HCT116 (cell line): Measurements from ENCODE around the gene GNGT2. TPM values are rescaled to one million over a fixed set of nuclear protein-coding genes. Genes with fewer than 3 reads are reported as not detected.

Experiments used
- ATAC-seq: fragments of 200-7000 bp; cut with Tn5 transposase; 2 replicates; pipeline ENCODE4 v1.9.1; 2020; ENCODE audit warnings: mild to moderate bottlenecking, moderate library complexity
- BruUV-seq: library from RNA; stranded (reverse); fragments of 400-500 nt; replicated peaks from 2 replicates; lab custom pipeline; 2021; lab: Mats Ljungman, UMichigan
- CTCF ChIA-PET: fragments of 300-600 bp; sonication (Branson Sonifier 250); formaldehyde crosslinking; loops from one replicate; lab custom pipeline; 2021; ENCODE audit warnings: antibody characterized with exemption; lab: Charles Lee
- POLR2A ChIA-PET: fragments of 300-600, 350-600 bp; sonication (Branson Sonifier 250); formaldehyde crosslinking; loops from one replicate; lab custom pipeline; 2021; ENCODE audit warnings: antibody characterized with exemption; lab: Charles Lee
- RAD21 ChIA-PET, 2 experiments: fragments of 300-600 bp; sonication (Branson Sonifier 250); formaldehyde crosslinking; loops; one replicate each; lab custom pipeline; 2023; ENCODE audit warnings: low total read pairs in 2 of 2; ENCODE audit not compliant: uncharacterized antibody in 2 of 2, unreplicated experiment in 2 of 2, low non-redundant PET in 1 of 2; lab: Charles Lee
- DNase-seq: peaks from one replicate; pipeline ENCODE4 v3.0.0-alpha.2; 2010; ENCODE audit warnings: low read depth, low spot score
- H2AFZ ChIP-seq: fragments of 200-600 bp; shearing (Covaris generic), sonication (generic); 2 replicates; pipeline ENCODE4 v1.6.1; 2017; ENCODE audit warnings: low read depth, mixed run types, mixed read lengths, antibody characterized with exemption, low read length; ENCODE audit not compliant: poor library complexity, severe bottlenecking
- H3K27ac ChIP-seq: 2 replicates; pipeline ENCODE4 v1.5.1; 2012; ENCODE audit warnings: low read depth, low read length
- H3K27me3 ChIP-seq: fragments of 200-600 bp; sonication (generic); 2 replicates; pipeline ENCODE4 v1.6.1; 2016; ENCODE audit warnings: mixed run types, low read length, mixed read lengths; ENCODE audit not compliant: insufficient read depth
- H3K36me3 ChIP-seq, 2 experiments: fragments of 200-500 bp in 1 of 2; fragments of 200-600 bp in 1 of 2; sonication (Bioruptor generic) in 1 of 2; sonication (generic) in 1 of 2; 2 replicates each; pipeline versions ENCODE4 v1.5.1 to v1.6.1; 2014 to 2016; ENCODE audit warnings: low read length in 2 of 2, inconsistent platforms in 1 of 2, mixed read lengths in 1 of 2, mixed run types in 1 of 2; ENCODE audit not compliant: insufficient read depth in 2 of 2, control insufficient read depth in 1 of 2
- H3K4me1 ChIP-seq, 2 experiments: fragments of 200-600 bp in 1 of 2; sonication (generic) in 1 of 2; 2 replicates each; pipeline versions ENCODE4 v1.5.1 to v1.6.1; 2012 to 2017; ENCODE audit warnings: low read length in 2 of 2, inconsistent platforms in 1 of 2, mild to moderate bottlenecking in 1 of 2, mixed read lengths in 1 of 2, mixed run types in 1 of 2, moderate library complexity in 1 of 2; ENCODE audit not compliant: insufficient read depth in 2 of 2, control insufficient read depth in 1 of 2
- H3K4me2 ChIP-seq: fragments of 200-600 bp; sonication (generic); 2 replicates; pipeline ENCODE4 v1.6.1; 2017; ENCODE audit warnings: mixed run types, low read length, mixed read lengths
- H3K4me3 ChIP-seq, 2 experiments: fragments of 200-600 bp in 1 of 2; sonication (generic) in 1 of 2; replicated peaks in 1 of 2; 2 replicates each; pipeline ENCODE4 v1.5.1; 2011 to 2016; ENCODE audit warnings: low read length in 2 of 2, control low read depth in 1 of 2, low read depth in 1 of 2, mild to moderate bottlenecking in 1 of 2, mixed read lengths in 1 of 2, mixed run types in 1 of 2
- H3K79me2 ChIP-seq: fragments of 200-600 bp; sonication (generic); 2 replicates; pipeline ENCODE4 v1.6.1; 2017; ENCODE audit warnings: mild to moderate bottlenecking, mixed run types, low read length, moderate library complexity, mixed read lengths; ENCODE audit not compliant: insufficient read depth
- H3K9ac ChIP-seq: fragments of 200-600 bp; sonication (generic); 2 replicates; pipeline ENCODE4 v1.6.1; 2016; ENCODE audit warnings: low read length, mixed read lengths
- H3K9me2 ChIP-seq: fragments of 200-600 bp; sonication (generic), shearing (Covaris generic); 2 replicates; pipeline ENCODE4 v1.6.1; 2017; ENCODE audit warnings: mixed run types, mild to moderate bottlenecking, moderate library complexity; ENCODE audit not compliant: insufficient read depth
- H3K9me3 ChIP-seq, 2 experiments: fragments of 200-500 bp in 1 of 2; fragments of 200-600 bp in 1 of 2; sonication (Bioruptor generic) in 1 of 2; sonication (generic) in 1 of 2; 2 replicates each; pipeline ENCODE4 v1.6.1; 2014 to 2017; ENCODE audit warnings: low read length in 2 of 2, mixed read lengths in 2 of 2, inconsistent platforms in 1 of 2, low read depth in 1 of 2, mild to moderate bottlenecking in 1 of 2, mixed run types in 1 of 2, moderate library complexity in 1 of 2; ENCODE audit not compliant: control insufficient read depth in 1 of 2, insufficient read depth in 1 of 2
- H4K20me1 ChIP-seq: fragments of 200-600 bp; sonication (generic), shearing (Covaris generic); 2 replicates; pipeline ENCODE4 v1.6.1; 2017; ENCODE audit warnings: mixed run types, mild to moderate bottlenecking, moderate library complexity; ENCODE audit not compliant: insufficient read depth
- CBX3 ChIP-seq: IDR thresholded peaks from 2 replicates; pipeline ENCODE4 v1.6.1; 2012; ENCODE audit warnings: low read depth
- CEBPB ChIP-seq: IDR thresholded peaks from 2 replicates; pipeline ENCODE4 v1.6.1; 2012; ENCODE audit warnings: low read depth
- CTCF ChIP-seq, 3 experiments: fragments of 200-600 bp in 1 of 3; sonication (generic) in 1 of 3; IDR thresholded peaks in 2 of 3; conservative IDR thresholded peaks in 1 of 3; 2 replicates each; pipeline ENCODE4 v1.5.1; 2012 to 2017; ENCODE audit warnings: low read depth in 2 of 3, low read length in 2 of 3, antibody characterized with exemption in 1 of 3, borderline replicate concordance in 1 of 3, control low read depth in 1 of 3, mild to moderate bottlenecking in 1 of 3, mixed read lengths in 1 of 3, mixed run types in 1 of 3, moderate library complexity in 1 of 3; ENCODE audit not compliant: insufficient read depth in 1 of 3
- EGR1 ChIP-seq: IDR thresholded peaks from 2 replicates; pipeline ENCODE4 v1.6.1; 2012; ENCODE audit warnings: low read depth
- ELF1 ChIP-seq: IDR thresholded peaks from 2 replicates; pipeline ENCODE4 v1.6.1; 2012; ENCODE audit warnings: low read depth, borderline replicate concordance
- EZH2 ChIP-seq: fragments of 200-600 bp; sonication (generic); IDR thresholded peaks from 2 replicates; pipeline ENCODE4 v1.6.1; 2017; ENCODE audit warnings: antibody characterized with exemption, mixed run types
- JUND ChIP-seq: IDR thresholded peaks from 2 replicates; pipeline ENCODE4 v1.6.1; 2012
- POLR2A ChIP-seq: IDR thresholded peaks from 2 replicates; pipeline ENCODE4 v1.7.0; 2011; ENCODE audit warnings: borderline replicate concordance; ENCODE audit not compliant: insufficient read depth, insufficient read length; ENCODE audit errors: extremely low read depth
- POLR2AphosphoS5 ChIP-seq: IDR thresholded peaks from 2 replicates; pipeline ENCODE4 v1.6.1; 2011; ENCODE audit warnings: mild to moderate bottlenecking, low read depth, low read length, moderate library complexity
- RAD21 ChIP-seq: IDR thresholded peaks from 2 replicates; pipeline ENCODE4 v1.6.1; 2012; ENCODE audit warnings: low read depth, mild to moderate bottlenecking
- SIN3A ChIP-seq: IDR thresholded peaks from 2 replicates; pipeline ENCODE4 v1.6.1; 2012; ENCODE audit warnings: low read depth
- SRF ChIP-seq: IDR thresholded peaks from 2 replicates; pipeline ENCODE4 v1.6.1; 2012; ENCODE audit warnings: low read depth
- TCF7L2 ChIP-seq: IDR thresholded peaks from 2 replicates; pipeline ENCODE4 v1.7.0; 2011; ENCODE audit warnings: borderline replicate concordance, inconsistent platforms; ENCODE audit not compliant: insufficient read depth, insufficient read length; ENCODE audit errors: extremely low read depth
- ZNF274 ChIP-seq: fragments of 200-500 bp; sonication (Bioruptor generic); IDR thresholded peaks from 2 replicates; pipeline ENCODE4 v1.6.1; 2014; ENCODE audit warnings: mild to moderate bottlenecking, low read depth, low read length, inconsistent platforms
- intact Hi-C: fragments of 100-400 bp; cut with micrococcal nuclease; formaldehyde crosslinking; loops from 2 replicates; pipeline ENCODE4 v1.10.0; 2022
- total RNA-seq: library from RNA; stranded (reverse); gene quantifications from one replicate; pipeline ENCODE4 v1.2.1, GENCODE V29; 2021; ENCODE audit not compliant: unreplicated experiment
- TF ChIP-seq, protein P1 (sequence below): IDR thresholded peaks from 2 replicates; pipeline ENCODE4 v1.6.1; 2012; ENCODE audit warnings: low read depth

Gene GNGT2
- total RNA-seq, 1 experiment from 2014 or later = not detected

- no peak overlapping the region for H3K4me3 ChIP-seq
- H3K79me2 ChIP-seq = no peaks in the 10 kb centered on the region
- H3K4me1 ChIP-seq = peaks cover 0 to 9% of the 10 kb centered on the region in 2 experiments; a peak in 2 of 4 replicates
- H2AFZ ChIP-seq = no peak overlapping the region
- no peaks in the 10 kb centered on the region; the same call in 1 of the 2 replicates for H3K9me2 ChIP-seq
- POLR2A ChIA-PET = no interaction called here
- H3K4me2 ChIP-seq = no peak overlapping the region
- H3K27ac ChIP-seq = no peak overlapping the region
- no TSS peak for BruUV-seq
- no peaks in the 10 kb centered on the region for H3K36me3 ChIP-seq
- DNase-seq = no peak
- intact Hi-C loops = no loop called here
- no peaks in the 10 kb centered on the region; the same call in 1 of the 2 replicates for H3K27me3 ChIP-seq
- H3K9me3 ChIP-seq = no peaks in the 10 kb centered on the region
- TF ChIP-seq CTCF (IDR thresholded peaks at IDR 0.05 in 2 of 3, conservative IDR thresholded peaks at IDR 0.05 in 1 of 3; ENCODE audit: borderline replicate concordance in 1 of 3, insufficient read depth in 1 of 3, low read depth in 2 of 3, low read length in 2 of 3) = no peak
- no peak for TF ChIP-seq CEBPB
- no peak for TF ChIP-seq EGR1
- no peak for TF ChIP-seq ZNF274
- TF ChIP-seq SRF = no peak
- TF ChIP-seq POLR2A = no peak
- TF ChIP-seq, all 23 proteins: peak for 0
- RAD21 ChIA-PET = no interaction called here
- Histone ChIP-seq H4K20me1 (no peaks in the 10 kb centered on the region), H3K9ac (no peak overlapping the region)
- ATAC-seq = no peak
- CTCF ChIA-PET = no interaction called here
Observed at GRCh38 chr17:49200423-49201083, 9.8 kb downstream of the GNGT2 start.

- Histone ChIP-seq H3K9me2 (no peaks in the 10 kb centered on the region; the same call in 1 of the 2 replicates), H3K4me3 (no peak overlapping the region), H3K27ac (no peak overlapping the region), H4K20me1 (no peaks in the 10 kb centered on the region), H3K79me2 (no peaks in the 10 kb centered on the region), H3K4me1 (peaks cover 6 to 28% of the 10 kb centered on the region in 2 experiments; a peak in 3 of 4 replicates), H3K27me3 (no peaks in the 10 kb centered on the region), H2AFZ (peak overlapping the region; percentile 80), H3K9me3 (no peaks in the 10 kb centered on the region), H3K4me2 (no peak overlapping the region), H3K9ac (no peak overlapping the region), H3K36me3 (no peaks in the 10 kb centered on the region)
- no peak for ATAC-seq
- intact Hi-C loops = no loop called here
- ChIA-PET POLR2A (no interaction called here), CTCF (no interaction called here), RAD21 (interaction anchor here in 1 of 2 experiments (0.7 kb wide), 1 partner anchor 129 kb away, joined by 4 read pairs; no protein-coding TSS in a partner anchor)
- BruUV-seq = no TSS peak
- DNase-seq = no peak
- no peak for TF ChIP-seq TCF7L2
- no peak for TF ChIP-seq RAD21
- no peak for TF ChIP-seq EGR1
- no peak for TF ChIP-seq SIN3A
- TF ChIP-seq CBX3 = no peak
- no peak for TF ChIP-seq POLR2AphosphoS5
- no peak for TF ChIP-seq SRF
- no peak for TF ChIP-seq POLR2A
- no peak for TF ChIP-seq ELF1
- TF ChIP-seq, protein P1, sequence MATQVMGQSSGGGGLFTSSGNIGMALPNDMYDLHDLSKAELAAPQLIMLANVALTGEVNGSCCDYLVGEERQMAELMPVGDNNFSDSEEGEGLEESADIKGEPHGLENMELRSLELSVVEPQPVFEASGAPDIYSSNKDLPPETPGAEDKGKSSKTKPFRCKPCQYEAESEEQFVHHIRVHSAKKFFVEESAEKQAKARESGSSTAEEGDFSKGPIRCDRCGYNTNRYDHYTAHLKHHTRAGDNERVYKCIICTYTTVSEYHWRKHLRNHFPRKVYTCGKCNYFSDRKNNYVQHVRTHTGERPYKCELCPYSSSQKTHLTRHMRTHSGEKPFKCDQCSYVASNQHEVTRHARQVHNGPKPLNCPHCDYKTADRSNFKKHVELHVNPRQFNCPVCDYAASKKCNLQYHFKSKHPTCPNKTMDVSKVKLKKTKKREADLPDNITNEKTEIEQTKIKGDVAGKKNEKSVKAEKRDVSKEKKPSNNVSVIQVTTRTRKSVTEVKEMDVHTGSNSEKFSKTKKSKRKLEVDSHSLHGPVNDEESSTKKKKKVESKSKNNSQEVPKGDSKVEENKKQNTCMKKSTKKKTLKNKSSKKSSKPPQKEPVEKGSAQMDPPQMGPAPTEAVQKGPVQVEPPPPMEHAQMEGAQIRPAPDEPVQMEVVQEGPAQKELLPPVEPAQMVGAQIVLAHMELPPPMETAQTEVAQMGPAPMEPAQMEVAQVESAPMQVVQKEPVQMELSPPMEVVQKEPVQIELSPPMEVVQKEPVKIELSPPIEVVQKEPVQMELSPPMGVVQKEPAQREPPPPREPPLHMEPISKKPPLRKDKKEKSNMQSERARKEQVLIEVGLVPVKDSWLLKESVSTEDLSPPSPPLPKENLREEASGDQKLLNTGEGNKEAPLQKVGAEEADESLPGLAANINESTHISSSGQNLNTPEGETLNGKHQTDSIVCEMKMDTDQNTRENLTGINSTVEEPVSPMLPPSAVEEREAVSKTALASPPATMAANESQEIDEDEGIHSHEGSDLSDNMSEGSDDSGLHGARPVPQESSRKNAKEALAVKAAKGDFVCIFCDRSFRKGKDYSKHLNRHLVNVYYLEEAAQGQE = no peak
- TF ChIP-seq EZH2 = no peak
- TF ChIP-seq JUND = no peak
Observed at GRCh38 chr17:49198211-49198610, 12.2 kb downstream of the GNGT2 start.
